Stimulated activated naive CD8-positive, alpha-beta T cell treated with anti-CD3 and anti-CD28 coated beads, Interleukin-15, Interleukin-2, amounts not matched to agents 100 ng/mL and 50 ng/mL, for 24 hours (primary cell): ENCODE results near the gene OR10A3.

Experiments used
- H3K27ac Mint-ChIP-seq: one replicate; pipeline ENCODE4 v1.8.0; 2021; ENCODE audit warnings: mild to moderate bottlenecking, mixed read lengths
- H3K27me3 Mint-ChIP-seq: one replicate; pipeline ENCODE4 v1.8.0; 2021; ENCODE audit warnings: mixed read lengths
- H3K36me3 Mint-ChIP-seq: one replicate; pipeline ENCODE4 v1.8.0; 2021; ENCODE audit warnings: low read depth, mixed read lengths
- H3K4me1 Mint-ChIP-seq: one replicate; pipeline ENCODE4 v1.8.0; 2021; ENCODE audit warnings: low read depth, mixed read lengths
- H3K4me3 Mint-ChIP-seq: one replicate; pipeline ENCODE4 v1.8.0; 2021; ENCODE audit warnings: mild to moderate bottlenecking, mixed read lengths
- H3K9me3 Mint-ChIP-seq: one replicate; pipeline ENCODE4 v1.8.0; 2021; ENCODE audit warnings: mixed read lengths

OR10A3 gene

GRCh38 chr11:7906481-7906880, 35.0 kb downstream of the OR10A3 start:
- H3K4me3 Mint-ChIP-seq = no peak overlapping the region
- no peaks in the 10 kb centered on the region for H3K9me3 Mint-ChIP-seq
- no peaks in the 10 kb centered on the region for H3K4me1 Mint-ChIP-seq
- no peaks in the 10 kb centered on the region for H3K36me3 Mint-ChIP-seq
- H3K27ac Mint-ChIP-seq = no peak overlapping the region
- peaks cover 27% of the 10 kb centered on the region for H3K27me3 Mint-ChIP-seq

- no peaks in the 10 kb centered on the region for H3K4me1 Mint-ChIP-seq
- no peaks in the 10 kb centered on the region for H3K36me3 Mint-ChIP-seq
- no peak overlapping the region for H3K4me3 Mint-ChIP-seq
- H3K27me3 Mint-ChIP-seq = peaks cover 24% of the 10 kb centered on the region
- no peak overlapping the region for H3K27ac Mint-ChIP-seq
- H3K9me3 Mint-ChIP-seq = no peaks in the 10 kb centered on the region
Observed at GRCh38 chr11:7905961-7906429, 35.5 kb downstream of the OR10A3 start.

- H3K4me3 Mint-ChIP-seq = no peak overlapping the region
- H3K27me3 Mint-ChIP-seq = peaks cover 24% of the 10 kb centered on the region
- H3K9me3 Mint-ChIP-seq = no peaks in the 10 kb centered on the region
- H3K4me1 Mint-ChIP-seq = no peaks in the 10 kb centered on the region
- H3K36me3 Mint-ChIP-seq = no peaks in the 10 kb centered on the region
- no peak overlapping the region for H3K27ac Mint-ChIP-seq
Observed at GRCh38 chr11:7905549-7905948, 36.0 kb downstream of the OR10A3 start.

- Mint-ChIP-seq H3K27me3 (peaks cover 20% of the 10 kb centered on the region), H3K4me1 (no peaks in the 10 kb centered on the region), H3K4me3 (no peak overlapping the region), H3K36me3 (no peaks in the 10 kb centered on the region), H3K9me3 (no peaks in the 10 kb centered on the region), H3K27ac (no peak overlapping the region)
Observed at GRCh38 chr11:7904917-7905316, 36.6 kb downstream of the OR10A3 start.

- Mint-ChIP-seq H3K9me3 (no peaks in the 10 kb centered on the region), H3K27ac (no peak overlapping the region), H3K4me1 (no peaks in the 10 kb centered on the region), H3K36me3 (no peaks in the 10 kb centered on the region), H3K27me3 (peaks cover 17% of the 10 kb centered on the region), H3K4me3 (no peak overlapping the region)
Observed at GRCh38 chr11:7903940-7904339, 37.6 kb downstream of the OR10A3 start.

GRCh38 chr11:7901319-7901854, 40.1 kb downstream of the OR10A3 start:
- H3K4me1 Mint-ChIP-seq = no peaks in the 10 kb centered on the region
- H3K36me3 Mint-ChIP-seq = no peaks in the 10 kb centered on the region
- peaks cover 10% of the 10 kb centered on the region for H3K27me3 Mint-ChIP-seq
- H3K4me3 Mint-ChIP-seq = no peak overlapping the region
- no peaks in the 10 kb centered on the region for H3K9me3 Mint-ChIP-seq
- no peak overlapping the region for H3K27ac Mint-ChIP-seq

GRCh38 chr11:7900686-7901085, 40.8 kb downstream of the OR10A3 start:
- H3K4me1 Mint-ChIP-seq = no peaks in the 10 kb centered on the region
- H3K36me3 Mint-ChIP-seq = no peaks in the 10 kb centered on the region
- H3K9me3 Mint-ChIP-seq = no peaks in the 10 kb centered on the region
- peaks cover 10% of the 10 kb centered on the region for H3K27me3 Mint-ChIP-seq
- no peak overlapping the region for H3K27ac Mint-ChIP-seq
- no peak overlapping the region for H3K4me3 Mint-ChIP-seq

- Mint-ChIP-seq H3K27ac (no peak overlapping the region), H3K27me3 (peaks cover 10% of the 10 kb centered on the region), H3K4me1 (no peaks in the 10 kb centered on the region), H3K9me3 (no peaks in the 10 kb centered on the region), H3K4me3 (no peak overlapping the region), H3K36me3 (no peaks in the 10 kb centered on the region)
Observed at GRCh38 chr11:7899418-7899817, 42.1 kb downstream of the OR10A3 start.

GRCh38 chr11:7898666-7899283, 42.7 kb downstream of the OR10A3 start:
- Mint-ChIP-seq H3K27ac (no peak overlapping the region), H3K36me3 (no peaks in the 10 kb centered on the region), H3K4me3 (no peak overlapping the region), H3K4me1 (no peaks in the 10 kb centered on the region), H3K27me3 (peaks cover 10% of the 10 kb centered on the region), H3K9me3 (no peaks in the 10 kb centered on the region)

- H3K27me3 Mint-ChIP-seq = no peaks in the 10 kb centered on the region
Observed at GRCh38 chr11:7896009-7896785, 45.3 kb downstream of the OR10A3 start.

GRCh38 chr11:7894251-7894650, 47.3 kb downstream of the OR10A3 start:
- H3K4me1 Mint-ChIP-seq = peaks cover 5% of the 10 kb centered on the region
- no peaks in the 10 kb centered on the region for H3K27me3 Mint-ChIP-seq
- H3K27ac Mint-ChIP-seq = no peak overlapping the region
- H3K4me3 Mint-ChIP-seq = no peak overlapping the region
- H3K9me3 Mint-ChIP-seq = no peaks in the 10 kb centered on the region
- H3K36me3 Mint-ChIP-seq = no peaks in the 10 kb centered on the region

More at GRCh38 chr11:7896009-7896785, 45.3 kb downstream of the OR10A3 start:
- no peaks in the 10 kb centered on the region for H3K4me1 Mint-ChIP-seq
- H3K9me3 Mint-ChIP-seq = no peaks in the 10 kb centered on the region
- no peaks in the 10 kb centered on the region for H3K36me3 Mint-ChIP-seq
- no peak overlapping the region for H3K27ac Mint-ChIP-seq
- H3K4me3 Mint-ChIP-seq = no peak overlapping the region

- Mint-ChIP-seq H3K9me3 (no peaks in the 10 kb centered on the region), H3K27ac (no peak overlapping the region), H3K4me1 (peaks cover 5% of the 10 kb centered on the region), H3K27me3 (no peaks in the 10 kb centered on the region), H3K4me3 (no peak overlapping the region), H3K36me3 (no peaks in the 10 kb centered on the region)
Observed at GRCh38 chr11:7893796-7894195, 47.7 kb downstream of the OR10A3 start.

GRCh38 chr11:7892840-7893254, 48.7 kb downstream of the OR10A3 start:
- no peak overlapping the region for H3K4me3 Mint-ChIP-seq
- H3K27me3 Mint-ChIP-seq = no peaks in the 10 kb centered on the region
- H3K27ac Mint-ChIP-seq = no peak overlapping the region
- no peaks in the 10 kb centered on the region for H3K36me3 Mint-ChIP-seq
- no peaks in the 10 kb centered on the region for H3K9me3 Mint-ChIP-seq
- H3K4me1 Mint-ChIP-seq = peaks cover 5% of the 10 kb centered on the region

- no peak overlapping the region for H3K4me3 Mint-ChIP-seq
- H3K4me1 Mint-ChIP-seq = peaks cover 5% of the 10 kb centered on the region
- no peaks in the 10 kb centered on the region for H3K9me3 Mint-ChIP-seq
- H3K27ac Mint-ChIP-seq = no peak overlapping the region
- H3K36me3 Mint-ChIP-seq = no peaks in the 10 kb centered on the region
- no peaks in the 10 kb centered on the region for H3K27me3 Mint-ChIP-seq
Observed at GRCh38 chr11:7892059-7892699, 49.3 kb downstream of the OR10A3 start.
